SH-SY5Y (cell line): Measurements from ENCODE around the gene NAA35.

ENCODE experiments used
- GATA2 ChIP-seq: IDR thresholded peaks from 2 replicates; pipeline ENCODE4 v1.6.1; 2011; ENCODE audit warnings: mild to moderate bottlenecking, low read depth, low read length
- GATA3 ChIP-seq: IDR thresholded peaks from 2 replicates; pipeline ENCODE4 v1.6.1; 2011; ENCODE audit warnings: low read depth, mild to moderate bottlenecking, low read length, moderate library complexity

GRCh38 chr9:85981369-85981768, 40.4 kb downstream of the NAA35 start:
- TF ChIP-seq GATA2 (no peak), GATA3 (no peak)
